HG02981 (cell line): Measurements from ENCODE around the gene MBNL1.
"Not testable (repeated sequence)": the region's sequence is repeated elsewhere in the genome, so short reads cannot be mapped to it uniquely, and the experiment has no call there.

ENCODE experiments used
- ATAC-seq: cut with Tn5 transposase; IDR thresholded peaks from one replicate; pipeline ENCODE4 v1.9.1; 2021; ENCODE audit warnings: mild to moderate bottlenecking, moderate library complexity; ENCODE audit not compliant: unreplicated experiment

The MBNL1 gene

GRCh38 chr3:152438706-152439105 lies 170.0 kb downstream of the MBNL1 start:
- no peak for ATAC-seq

DNA sequence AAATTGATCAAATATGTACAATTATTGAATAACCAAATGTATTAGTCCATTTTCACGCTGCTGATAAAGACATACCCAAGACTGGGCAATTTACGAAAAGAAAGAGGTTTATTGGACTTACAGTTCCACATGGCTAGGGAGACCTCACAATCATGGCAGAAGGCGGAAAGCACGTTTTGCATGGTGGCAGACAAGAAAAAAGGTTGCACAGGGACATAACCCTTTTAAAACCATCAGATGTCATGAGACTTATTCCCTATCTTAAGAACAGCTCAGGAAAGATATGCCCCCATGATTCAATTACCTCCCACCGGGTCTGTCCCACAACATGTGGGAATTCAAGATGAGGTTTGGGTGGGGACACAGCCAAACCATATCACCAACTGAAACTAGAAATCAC lies 171.5 kb downstream of the MBNL1 start:
- ATAC-seq = not testable (repeated sequence)

DNA sequence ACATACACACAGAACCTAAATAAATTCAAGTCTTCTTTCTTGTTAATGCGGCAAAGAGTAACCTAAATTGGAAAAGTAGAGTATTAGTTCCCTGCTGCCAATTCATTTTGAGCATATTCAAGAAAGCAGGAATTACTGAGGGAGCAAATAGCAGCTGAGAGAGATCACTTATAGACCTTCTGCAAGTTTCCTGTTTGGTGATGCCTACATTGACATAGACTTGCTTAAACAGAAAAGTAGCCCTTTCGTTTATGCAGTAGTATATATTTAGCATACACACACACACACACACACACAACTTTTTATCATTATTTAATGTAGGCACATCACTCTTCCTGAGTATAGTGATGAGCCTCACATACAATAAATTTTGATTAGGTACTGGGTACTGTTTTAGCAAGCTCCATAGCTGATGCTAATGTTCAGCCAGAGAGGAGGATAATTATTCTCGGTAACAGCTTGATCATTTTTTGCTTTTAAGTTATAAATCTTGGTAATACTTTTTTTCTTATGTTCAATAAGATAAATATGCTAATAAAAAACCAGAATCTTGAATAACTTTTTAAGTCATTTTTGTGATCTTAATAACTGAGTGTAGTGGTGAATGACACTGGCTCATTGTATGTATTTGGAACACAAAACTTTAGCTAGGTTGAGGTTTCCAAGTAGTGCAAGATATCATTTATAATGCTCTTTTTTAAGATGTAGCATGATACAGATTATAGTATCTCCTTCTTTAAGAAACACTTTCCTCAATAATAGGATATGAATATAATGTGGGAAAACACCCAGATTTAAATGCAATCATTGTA lies 174.7 kb downstream of the MBNL1 start:
- no peak for ATAC-seq

DNA sequence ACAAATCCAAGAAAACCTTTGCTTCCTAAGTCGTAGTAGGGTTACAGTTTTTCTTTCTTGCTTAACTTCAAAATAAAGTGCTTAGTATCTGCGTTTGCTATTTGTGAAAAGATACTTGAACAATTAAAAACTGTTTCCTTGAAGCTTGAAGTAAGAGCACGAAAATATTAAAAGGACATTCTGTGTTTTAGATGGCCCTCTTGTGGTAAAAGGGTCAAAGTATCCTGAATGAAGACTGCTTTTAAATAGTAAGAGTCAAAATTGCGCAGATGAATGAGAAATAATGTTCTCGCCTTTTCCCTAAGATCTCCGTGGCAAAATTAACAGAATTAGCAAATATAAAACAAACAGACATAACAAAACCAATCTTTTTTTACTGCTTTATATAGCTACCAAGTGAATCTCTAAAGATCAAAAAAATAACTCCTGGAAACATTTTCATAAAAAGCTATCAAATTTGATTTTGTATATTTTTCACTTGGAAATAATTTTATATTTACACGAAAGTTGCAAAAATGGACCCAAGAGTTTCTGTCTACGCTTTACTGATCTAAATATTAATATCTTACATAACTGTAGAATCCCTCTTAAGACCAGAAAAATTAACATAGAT lies 175.4 kb downstream of the MBNL1 start:
- no peak for ATAC-seq

DNA sequence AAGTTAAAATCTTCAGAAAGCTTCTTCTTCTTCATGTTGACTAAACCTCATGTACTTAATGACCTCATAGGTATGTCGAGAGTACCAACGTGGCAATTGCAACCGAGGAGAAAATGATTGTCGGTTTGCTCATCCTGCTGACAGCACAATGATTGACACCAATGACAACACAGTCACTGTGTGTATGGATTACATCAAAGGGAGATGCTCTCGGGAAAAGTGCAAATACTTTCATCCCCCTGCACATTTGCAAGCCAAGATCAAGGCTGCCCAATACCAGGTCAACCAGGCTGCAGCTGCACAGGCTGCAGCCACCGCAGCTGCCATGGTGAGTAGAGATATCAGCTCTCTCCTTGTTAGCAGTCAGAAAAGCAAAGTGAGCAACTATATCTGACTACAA lies 176.5 kb downstream of the MBNL1 start:
- ATAC-seq = no peak

DNA sequence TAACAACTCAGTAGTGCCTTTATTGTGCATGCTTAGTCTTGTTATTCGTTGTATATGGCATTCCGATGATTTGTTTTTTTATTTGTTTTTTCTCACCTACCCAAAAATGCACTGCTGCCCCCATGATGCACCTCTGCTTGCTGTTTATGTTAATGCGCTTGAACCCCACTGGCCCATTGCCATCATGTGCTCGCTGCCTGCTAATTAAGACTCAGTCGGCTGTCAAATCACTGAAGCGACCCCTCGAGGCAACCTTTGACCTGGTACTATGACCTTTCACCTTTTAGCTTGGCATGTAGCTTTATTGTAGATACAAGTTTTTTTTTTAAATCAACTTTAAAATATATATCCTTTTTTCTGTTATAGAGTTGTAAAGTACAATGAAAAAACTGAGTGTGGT lies 177.8 kb downstream of the MBNL1 start:
- ATAC-seq = no peak

GRCh38 chr3:152447511-152447910 lies 178.8 kb downstream of the MBNL1 start:
- no peak for ATAC-seq

GRCh38 chr3:152448091-152448490 lies 179.4 kb downstream of the MBNL1 start:
- ATAC-seq = no peak

GRCh38 chr3:152452318-152452717 lies 183.6 kb downstream of the MBNL1 start:
- ATAC-seq = no peak

- ATAC-seq = no peak
These were observed 185.5 kb downstream of the MBNL1 start for GRCh38 chr3:152454076-152454875.

DNA sequence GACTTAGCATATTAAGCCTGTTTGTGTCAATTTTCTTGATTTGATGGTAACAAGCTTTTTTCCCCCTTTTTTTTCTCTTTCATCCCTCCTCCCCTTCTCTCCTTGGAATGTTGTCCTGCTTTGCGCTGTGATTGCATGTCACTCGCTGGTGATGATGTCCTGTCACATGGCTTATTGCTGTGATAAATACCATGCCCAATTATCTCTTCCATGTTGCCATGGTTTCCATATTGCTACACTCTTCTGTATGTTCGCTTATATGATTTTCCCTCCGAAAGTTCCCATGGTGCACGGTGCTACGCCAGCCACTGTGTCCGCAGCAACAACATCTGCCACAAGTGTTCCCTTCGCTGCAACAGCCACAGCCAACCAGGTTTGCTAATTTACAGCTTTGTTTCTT lies 187.3 kb downstream of the MBNL1 start:
- ATAC-seq = no peak

DNA sequence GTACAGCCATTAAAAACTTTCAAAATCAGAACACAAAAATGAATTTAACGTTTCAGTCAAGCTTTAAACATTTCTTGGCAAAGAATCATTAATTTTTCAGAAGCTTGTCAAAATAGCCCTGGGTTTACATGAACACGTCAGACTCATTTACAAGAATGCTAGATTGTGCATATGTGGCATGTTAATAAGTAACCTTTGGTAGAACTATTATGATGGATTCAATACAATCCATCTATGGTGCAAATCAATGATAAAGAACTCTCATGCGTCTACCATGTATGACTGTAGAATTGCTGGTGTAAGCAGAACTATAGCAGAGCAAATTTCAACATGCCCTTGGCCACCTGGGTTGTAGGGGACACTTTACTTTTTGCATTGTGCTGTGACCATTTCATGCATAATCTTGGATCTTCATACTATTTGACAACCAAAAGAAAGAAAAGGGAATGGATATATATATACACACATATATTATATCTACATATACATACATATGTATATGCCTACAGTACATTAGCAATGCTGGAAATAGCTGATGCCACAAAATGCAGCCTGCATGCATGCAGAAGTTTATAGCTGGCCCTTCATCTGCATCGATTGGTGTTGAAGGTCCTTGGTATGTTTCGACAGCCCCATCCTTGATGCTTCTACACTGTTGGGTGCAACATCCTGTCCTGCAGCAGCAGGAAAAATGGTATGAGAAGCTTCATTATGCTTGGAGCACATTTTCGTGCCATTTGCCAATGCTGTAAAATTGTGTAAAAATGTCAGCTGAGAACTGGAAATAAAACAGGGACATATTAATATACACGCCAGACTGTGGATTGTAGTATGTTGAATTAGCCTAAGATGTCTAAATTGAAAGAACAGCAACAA lies 189.0 kb downstream of the MBNL1 start:
- ATAC-seq = no peak

DNA sequence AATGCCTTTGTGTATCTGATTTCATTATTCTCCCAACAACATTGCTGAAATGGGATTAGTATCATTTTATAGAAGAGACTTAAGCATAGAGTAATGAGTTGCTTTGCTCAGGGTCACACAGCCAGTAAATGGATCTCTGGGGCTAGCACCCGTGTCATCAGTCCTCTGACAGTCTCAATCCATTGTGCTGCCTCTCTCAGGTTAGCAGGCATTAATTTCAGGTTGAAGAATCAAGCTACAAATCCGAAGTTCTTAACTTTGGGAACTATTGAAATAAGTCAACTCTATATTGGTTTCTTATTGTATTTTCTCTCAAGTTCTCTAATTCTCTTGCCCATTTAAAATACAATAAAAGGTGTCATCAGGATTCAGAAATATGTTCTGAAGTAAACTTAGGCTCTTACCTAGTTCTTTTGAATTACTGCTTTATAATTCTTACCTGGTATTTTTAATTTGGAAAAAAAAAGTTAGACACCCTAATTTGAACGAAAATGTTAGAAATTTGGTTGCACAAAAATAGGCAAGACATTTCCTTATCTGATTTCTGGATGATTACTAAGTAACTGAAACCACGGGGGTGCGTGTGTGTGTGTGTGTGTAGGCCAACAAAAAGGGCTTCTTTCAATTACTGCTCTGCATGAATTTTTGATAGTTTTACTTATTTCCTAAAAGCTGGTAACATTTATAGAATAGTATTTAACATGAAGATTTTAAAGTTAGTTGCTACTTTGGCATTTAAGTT lies 189.8 kb downstream of the MBNL1 start:
- no peak for ATAC-seq

DNA sequence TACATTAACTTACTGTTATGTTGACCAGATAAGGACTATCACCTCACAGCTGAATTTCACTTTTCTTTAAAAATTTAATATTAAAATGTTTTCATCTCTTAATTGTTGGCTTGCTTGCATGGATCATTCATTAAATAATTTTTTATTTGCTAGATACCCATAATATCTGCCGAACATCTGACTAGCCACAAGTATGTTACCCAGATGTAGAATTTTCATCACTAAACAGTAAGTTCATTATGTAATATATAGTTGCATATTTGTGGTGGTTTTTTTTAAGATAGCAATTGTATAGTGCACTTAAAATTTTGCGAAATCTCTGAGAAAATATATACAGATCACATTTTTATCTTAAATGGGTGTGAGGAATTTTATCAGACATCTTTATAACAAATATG lies 190.4 kb downstream of the MBNL1 start:
- ATAC-seq = no peak

DNA sequence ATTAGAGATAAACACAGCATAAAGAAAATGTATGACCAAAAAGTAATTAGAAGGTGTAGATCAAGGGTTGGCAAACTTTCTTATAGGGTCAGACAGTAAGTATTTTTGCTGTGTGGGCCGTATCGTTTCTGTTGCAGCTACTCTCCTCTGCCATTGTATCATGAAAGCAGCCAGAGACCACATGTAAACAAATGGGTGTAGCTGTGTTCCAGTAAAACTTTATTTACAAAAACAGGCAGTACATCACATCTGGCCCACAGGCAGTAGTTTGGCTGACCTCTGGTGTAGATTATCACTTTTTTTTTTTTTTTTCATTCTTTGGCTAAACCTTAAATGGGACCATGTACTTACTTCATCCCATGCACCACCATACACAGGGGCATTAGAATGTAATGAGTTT lies 190.8 kb downstream of the MBNL1 start:
- no peak for ATAC-seq

DNA sequence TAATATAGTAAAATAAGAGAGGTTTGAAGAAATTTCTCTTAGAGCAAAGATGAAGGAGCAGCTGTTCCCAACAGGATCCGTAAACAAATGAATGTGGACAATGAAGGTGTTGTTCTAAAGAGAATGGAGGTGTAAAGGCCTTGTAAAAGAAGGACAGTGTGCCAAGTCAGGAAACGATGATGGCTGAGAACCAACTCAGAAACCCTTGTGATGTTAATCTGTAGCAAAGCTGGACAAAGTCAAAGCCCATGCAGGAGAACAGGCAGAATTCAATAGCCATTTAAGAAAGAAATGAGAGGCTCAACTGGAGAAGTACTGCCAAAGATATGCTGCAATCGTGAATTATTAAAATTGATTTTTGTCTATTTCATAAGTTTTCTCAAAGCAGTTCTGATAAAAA lies 192.2 kb downstream of the MBNL1 start:
- no peak for ATAC-seq

DNA sequence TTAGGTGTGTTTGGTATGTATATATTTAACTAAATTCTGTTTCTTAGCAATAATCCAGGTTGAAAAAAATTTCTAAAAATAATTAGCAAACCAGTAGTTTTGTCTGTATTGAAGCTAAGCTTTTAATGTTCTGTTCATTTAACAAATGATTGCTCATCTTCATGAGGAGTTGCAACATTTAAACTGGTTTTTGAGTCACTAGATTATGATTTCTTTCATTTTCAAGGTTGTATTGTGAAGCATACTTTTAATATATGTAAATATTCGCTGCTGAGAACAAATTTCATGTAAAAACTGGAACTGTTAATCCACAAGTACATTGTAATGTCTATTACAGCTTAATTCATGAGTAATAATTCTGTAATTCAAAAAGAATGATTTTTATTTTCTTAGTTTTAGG lies 192.7 kb downstream of the MBNL1 start:
- ATAC-seq = no peak

DNA sequence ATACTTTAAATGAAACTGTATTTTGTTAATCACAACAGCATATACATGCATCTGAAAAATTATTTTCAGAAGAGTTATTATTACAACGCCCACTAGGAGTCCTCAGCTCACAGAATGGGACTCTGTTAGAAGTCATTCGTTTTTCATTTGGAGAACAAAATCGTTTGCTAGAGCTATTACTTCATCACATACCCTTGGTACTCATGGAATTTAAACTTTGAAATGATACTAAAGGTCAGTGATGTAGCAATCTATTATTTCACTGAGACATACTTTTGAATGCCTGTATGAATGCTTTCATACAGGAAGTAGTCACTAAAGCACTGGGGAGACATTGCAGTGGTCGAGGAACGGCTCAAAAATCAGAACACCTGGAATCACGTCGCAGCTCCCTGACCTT lies 198.1 kb downstream of the MBNL1 start:
- ATAC-seq = peak; percentile 68

GRCh38 chr3:152469248-152470025 lies 200.7 kb downstream of the MBNL1 start:
- ATAC-seq = no peak
